ENCODE results near the gene TMEM196.

The TMEM196 gene

GRCh38 chr7:19776981-19777380 is 3.6 kb upstream of the TMEM196 start:
- DNase-seq (ENCODE audit: low spot score) = no peak
- no peak for TF ChIP-seq CTCF (IDR thresholded peaks at IDR 0.05)
- no peak overlapping the region for H3K27ac ChIP-seq
- H3K4me3 ChIP-seq = no peak overlapping the region

GRCh38 chr7:19775578-19775977 is 2.2 kb upstream of the TMEM196 start:
- no peak overlapping the region for H3K4me3 ChIP-seq
- no peak for TF ChIP-seq CTCF (IDR thresholded peaks at IDR 0.05)
- no peak for DNase-seq (ENCODE audit: low spot score)
- H3K27ac ChIP-seq = no peak overlapping the region

GRCh38 chr7:19772306-19772705 is 1.1 kb downstream of the TMEM196 start:
- Histone ChIP-seq H3K4me3 (peak overlapping the region; percentile 39), H3K27ac (no peak overlapping the region)
- TF ChIP-seq CTCF (IDR thresholded peaks at IDR 0.05) = no peak
- DNase-seq (ENCODE audit: low spot score) = no peak

- no peak overlapping the region for H3K27ac ChIP-seq
- TF ChIP-seq CTCF (IDR thresholded peaks at IDR 0.05) = no peak
- no peak for DNase-seq (ENCODE audit: low spot score)
Observed at GRCh38 chr7:19762631-19763030, 10.8 kb downstream of the TMEM196 start.

GRCh38 chr7:19754521-19755116 is 18.8 kb downstream of the TMEM196 start:
- Histone ChIP-seq H3K27ac (no peak overlapping the region), H3K4me3 (no peak overlapping the region)
- DNase-seq (ENCODE audit: low spot score) = no peak
- peak; percentile 38 for TF ChIP-seq CTCF (IDR thresholded peaks at IDR 0.05)

More at GRCh38 chr7:19762631-19763030, 10.8 kb downstream of the TMEM196 start:
- H3K4me3 ChIP-seq = peak overlapping the region; percentile 14

- H3K4me3 ChIP-seq = no peak overlapping the region
- H3K27ac ChIP-seq = no peak overlapping the region
- DNase-seq (ENCODE audit: low spot score) = no peak
- TF ChIP-seq CTCF (IDR thresholded peaks at IDR 0.05) = no peak
Observed at GRCh38 chr7:19752020-19752419, 21.4 kb downstream of the TMEM196 start.

GRCh38 chr7:19749658-19750057 is 23.8 kb downstream of the TMEM196 start:
- TF ChIP-seq CTCF (IDR thresholded peaks at IDR 0.05) = no peak
- no peak for DNase-seq (ENCODE audit: low spot score)
- Histone ChIP-seq H3K27ac (no peak overlapping the region), H3K4me3 (no peak overlapping the region)
